Ovary (tissue), 3 donors: ENCODE data around the gene KCNN4.

Experiments
- EP300 ChIP-seq: sonication (generic); formaldehyde crosslinking; IDR thresholded peaks from one replicate; pipeline ENCODE4 v1.6.1; 2017; ENCODE audit warnings: antibody characterized with exemption
- POLR2A ChIP-seq: fragments of 450-650 bp; IDR thresholded peaks from one replicate; pipeline ENCODE4 v1.6.1; 2017; ENCODE audit warnings: antibody characterized with exemption, mild to moderate bottlenecking, moderate library complexity
- TF ChIP-seq, protein P1 (sequence below), 3 donors: fragments of 450-650 bp in 2 of 3; fragments of 200-600 bp in 1 of 3; IDR thresholded peaks; one replicate each; pipeline versions ENCODE4 v1.5.1 to v1.8.0; 2016 to 2022; ENCODE audit warnings: antibody characterized with exemption in 3 of 3, mild to moderate bottlenecking in 1 of 3
- donor health status: DM: no; HTN: no; CAD: no.

DNA sequence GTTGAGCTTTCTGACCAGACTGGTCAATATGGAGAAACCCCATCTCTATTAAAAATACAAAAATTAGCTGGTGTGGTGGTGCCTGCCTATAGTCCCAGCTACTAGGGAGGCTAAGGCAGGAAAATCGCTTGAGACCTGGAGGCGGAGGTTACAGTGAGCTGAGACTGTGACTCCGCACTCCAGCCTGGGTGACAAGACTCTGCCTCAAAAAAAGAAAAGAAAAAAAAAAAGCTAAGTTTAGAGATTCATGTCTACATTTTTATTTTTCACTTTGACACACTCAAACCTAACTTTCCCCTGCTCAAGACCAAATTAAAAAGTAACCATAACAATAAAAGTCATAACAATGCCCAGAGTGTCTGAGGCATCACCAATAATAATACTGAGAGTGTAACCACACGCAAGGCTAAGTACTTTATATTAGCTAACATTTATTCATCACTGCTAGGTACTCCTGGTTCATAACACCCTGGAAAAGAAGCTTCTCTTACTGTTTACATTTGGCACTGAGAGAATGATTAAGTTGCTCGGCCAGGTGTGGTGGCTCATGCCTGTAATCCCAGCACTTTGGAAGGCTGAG lies 59.2 kb downstream of the KCNN4 start:
- TF ChIP-seq, protein P1, sequence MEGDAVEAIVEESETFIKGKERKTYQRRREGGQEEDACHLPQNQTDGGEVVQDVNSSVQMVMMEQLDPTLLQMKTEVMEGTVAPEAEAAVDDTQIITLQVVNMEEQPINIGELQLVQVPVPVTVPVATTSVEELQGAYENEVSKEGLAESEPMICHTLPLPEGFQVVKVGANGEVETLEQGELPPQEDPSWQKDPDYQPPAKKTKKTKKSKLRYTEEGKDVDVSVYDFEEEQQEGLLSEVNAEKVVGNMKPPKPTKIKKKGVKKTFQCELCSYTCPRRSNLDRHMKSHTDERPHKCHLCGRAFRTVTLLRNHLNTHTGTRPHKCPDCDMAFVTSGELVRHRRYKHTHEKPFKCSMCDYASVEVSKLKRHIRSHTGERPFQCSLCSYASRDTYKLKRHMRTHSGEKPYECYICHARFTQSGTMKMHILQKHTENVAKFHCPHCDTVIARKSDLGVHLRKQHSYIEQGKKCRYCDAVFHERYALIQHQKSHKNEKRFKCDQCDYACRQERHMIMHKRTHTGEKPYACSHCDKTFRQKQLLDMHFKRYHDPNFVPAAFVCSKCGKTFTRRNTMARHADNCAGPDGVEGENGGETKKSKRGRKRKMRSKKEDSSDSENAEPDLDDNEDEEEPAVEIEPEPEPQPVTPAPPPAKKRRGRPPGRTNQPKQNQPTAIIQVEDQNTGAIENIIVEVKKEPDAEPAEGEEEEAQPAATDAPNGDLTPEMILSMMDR (IDR thresholded peaks at IDR 0.05) = no peak
- TF ChIP-seq EP300 = no peak
- no peak for TF ChIP-seq POLR2A
